Measurements from ENCODE around the gene ISCU. TPM values are rescaled to one million over a fixed set of nuclear protein-coding genes. Genes with fewer than 3 reads are reported as not detected.
A peak's percentile ranks its signal among the peaks of the same experiment; 100 is the strongest.

ISCU gene
- total RNA-seq, 1 donor from 2014 or later: 67.8 TPM

DNA sequence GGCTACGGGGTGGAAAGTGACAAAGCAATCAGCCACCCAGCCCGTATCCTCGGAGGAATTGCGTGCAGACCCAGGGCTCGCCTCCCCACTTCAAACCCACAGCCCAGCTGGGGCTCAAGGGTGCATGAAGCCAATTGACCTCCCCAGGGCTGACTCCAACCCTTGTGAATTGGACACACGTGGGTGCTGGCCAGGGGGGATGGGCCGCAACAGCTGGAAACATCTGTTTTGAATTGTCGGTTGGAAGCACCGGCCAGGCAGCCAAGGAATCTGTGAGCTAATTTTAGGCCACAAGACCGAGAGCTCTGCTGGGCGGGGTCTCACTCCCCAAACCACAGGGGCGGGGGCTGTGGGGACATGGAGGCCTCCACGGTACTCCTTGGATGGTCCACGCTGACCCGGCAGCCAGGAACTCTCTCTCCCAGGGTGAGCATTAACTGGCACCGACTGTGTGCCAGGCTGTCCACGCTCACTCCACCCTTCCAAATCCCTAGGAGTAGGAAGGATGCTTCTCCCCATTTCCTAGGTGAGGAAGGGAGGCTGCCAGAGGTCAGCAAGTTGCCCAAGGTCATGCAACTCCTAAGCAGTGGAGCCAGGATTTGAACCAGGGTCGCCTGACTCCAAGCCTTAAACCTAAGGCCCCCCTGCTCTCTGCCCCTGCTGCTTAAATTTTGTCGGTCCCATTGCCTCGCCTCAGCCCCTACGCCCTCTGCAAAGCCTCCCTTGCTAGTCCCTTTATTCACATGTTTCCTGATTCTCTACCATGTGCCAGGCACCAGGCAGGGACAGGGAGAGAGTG, 47.3 kb downstream of the ISCU start:
- H3K4me1 Mint-ChIP-seq (ENCODE audit: unreplicated experiment): peaks cover 3% of the 10 kb centered on the region
- peaks cover 10% of the 10 kb centered on the region for H3K27me3 Mint-ChIP-seq (ENCODE audit: unreplicated experiment)
- TF ChIP-seq, protein P1, sequence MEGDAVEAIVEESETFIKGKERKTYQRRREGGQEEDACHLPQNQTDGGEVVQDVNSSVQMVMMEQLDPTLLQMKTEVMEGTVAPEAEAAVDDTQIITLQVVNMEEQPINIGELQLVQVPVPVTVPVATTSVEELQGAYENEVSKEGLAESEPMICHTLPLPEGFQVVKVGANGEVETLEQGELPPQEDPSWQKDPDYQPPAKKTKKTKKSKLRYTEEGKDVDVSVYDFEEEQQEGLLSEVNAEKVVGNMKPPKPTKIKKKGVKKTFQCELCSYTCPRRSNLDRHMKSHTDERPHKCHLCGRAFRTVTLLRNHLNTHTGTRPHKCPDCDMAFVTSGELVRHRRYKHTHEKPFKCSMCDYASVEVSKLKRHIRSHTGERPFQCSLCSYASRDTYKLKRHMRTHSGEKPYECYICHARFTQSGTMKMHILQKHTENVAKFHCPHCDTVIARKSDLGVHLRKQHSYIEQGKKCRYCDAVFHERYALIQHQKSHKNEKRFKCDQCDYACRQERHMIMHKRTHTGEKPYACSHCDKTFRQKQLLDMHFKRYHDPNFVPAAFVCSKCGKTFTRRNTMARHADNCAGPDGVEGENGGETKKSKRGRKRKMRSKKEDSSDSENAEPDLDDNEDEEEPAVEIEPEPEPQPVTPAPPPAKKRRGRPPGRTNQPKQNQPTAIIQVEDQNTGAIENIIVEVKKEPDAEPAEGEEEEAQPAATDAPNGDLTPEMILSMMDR (IDR thresholded peaks at IDR 0.05; ENCODE audit: unreplicated experiment): no peak
- H3K36me3 Mint-ChIP-seq (ENCODE audit: low read depth, unreplicated experiment): no peaks in the 10 kb centered on the region
- H3K4me3 Mint-ChIP-seq (ENCODE audit: unreplicated experiment): no peak overlapping the region
- no peak for DNase-seq (ENCODE audit: low spot score)
- no peaks in the 10 kb centered on the region for H3K9me3 Mint-ChIP-seq (ENCODE audit: unreplicated experiment)
- no peak overlapping the region for H3K27ac Mint-ChIP-seq (ENCODE audit: unreplicated experiment)

DNA sequence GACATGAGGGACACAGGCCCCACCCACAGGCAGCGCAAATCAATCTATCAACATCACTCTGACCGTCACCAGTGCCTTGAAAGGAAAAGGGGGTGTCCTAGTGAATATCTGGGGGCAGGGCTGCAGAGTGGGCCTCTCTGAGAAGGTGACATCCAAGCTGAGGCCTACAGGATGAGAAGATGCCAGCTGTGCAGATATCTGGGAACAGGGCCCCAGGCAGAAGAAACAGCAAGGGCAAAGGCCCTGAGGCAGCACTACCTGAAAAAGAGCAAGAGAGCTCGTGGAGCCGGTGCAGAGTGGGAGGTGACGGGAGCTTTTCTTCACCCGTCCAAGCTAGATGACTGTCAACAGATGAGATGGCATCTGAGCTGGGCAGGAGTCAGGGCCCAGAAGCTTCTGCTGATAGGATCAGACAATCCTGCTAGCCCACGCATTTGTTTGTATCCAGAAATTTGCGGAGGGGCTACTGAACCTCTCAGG, 48.0 kb downstream of the ISCU start:
- Mint-ChIP-seq H3K9me3 (ENCODE audit: unreplicated experiment) (no peaks in the 10 kb centered on the region), H3K27ac (ENCODE audit: unreplicated experiment) (no peak overlapping the region), H3K27me3 (ENCODE audit: unreplicated experiment) (peaks cover 8% of the 10 kb centered on the region), H3K4me1 (ENCODE audit: unreplicated experiment) (no peaks in the 10 kb centered on the region), H3K36me3 (ENCODE audit: low read depth, unreplicated experiment) (no peaks in the 10 kb centered on the region), H3K4me3 (ENCODE audit: unreplicated experiment) (no peak overlapping the region)
- TF ChIP-seq, protein P1 (IDR thresholded peaks at IDR 0.05; ENCODE audit: unreplicated experiment): no peak
- no peak for DNase-seq (ENCODE audit: low spot score)

DNA sequence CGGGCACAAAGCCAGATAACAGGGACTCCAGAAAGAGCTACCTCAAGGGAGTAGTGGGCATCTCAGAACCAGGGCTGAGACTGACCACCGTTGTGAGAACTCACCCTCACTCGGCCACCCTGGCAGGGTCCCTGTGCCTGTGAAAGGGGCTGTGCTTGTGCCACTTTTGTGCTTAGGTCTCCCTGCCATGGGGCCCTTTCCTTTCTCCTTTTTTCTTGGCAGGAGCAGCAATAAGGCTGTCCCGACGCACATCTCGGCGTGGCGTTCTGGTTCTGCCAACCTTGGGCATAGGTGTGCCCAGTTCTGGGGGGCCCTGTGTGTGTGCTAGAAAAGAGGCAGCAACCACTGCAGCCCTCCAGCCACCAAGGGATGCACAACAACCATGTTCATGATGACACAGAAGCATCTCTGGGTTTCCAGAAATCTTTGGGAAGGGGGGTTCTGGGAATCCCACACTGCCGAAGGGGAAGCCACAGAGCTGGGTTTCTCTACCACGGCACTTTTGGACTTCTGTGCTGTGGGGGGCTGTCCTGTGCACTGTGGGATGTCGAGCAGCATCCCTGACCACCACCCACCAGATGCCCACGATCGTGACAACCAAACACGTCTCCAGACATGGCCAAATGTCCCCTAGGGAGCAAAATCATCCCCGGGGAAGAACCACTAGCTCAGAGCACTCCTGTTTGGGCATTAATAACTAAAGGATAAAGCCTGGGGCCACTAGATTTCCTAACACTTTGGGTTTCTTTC, 48.6 kb downstream of the ISCU start:
- Mint-ChIP-seq H3K27ac (ENCODE audit: unreplicated experiment) (no peak overlapping the region), H3K4me3 (ENCODE audit: unreplicated experiment) (no peak overlapping the region), H3K4me1 (ENCODE audit: unreplicated experiment) (no peaks in the 10 kb centered on the region), H3K36me3 (ENCODE audit: low read depth, unreplicated experiment) (no peaks in the 10 kb centered on the region), H3K27me3 (ENCODE audit: unreplicated experiment) (peaks cover 7% of the 10 kb centered on the region), H3K9me3 (ENCODE audit: unreplicated experiment) (no peaks in the 10 kb centered on the region)
- TF ChIP-seq, protein P1 (IDR thresholded peaks at IDR 0.05; ENCODE audit: unreplicated experiment): no peak
- DNase-seq (ENCODE audit: low spot score): no peak

DNA sequence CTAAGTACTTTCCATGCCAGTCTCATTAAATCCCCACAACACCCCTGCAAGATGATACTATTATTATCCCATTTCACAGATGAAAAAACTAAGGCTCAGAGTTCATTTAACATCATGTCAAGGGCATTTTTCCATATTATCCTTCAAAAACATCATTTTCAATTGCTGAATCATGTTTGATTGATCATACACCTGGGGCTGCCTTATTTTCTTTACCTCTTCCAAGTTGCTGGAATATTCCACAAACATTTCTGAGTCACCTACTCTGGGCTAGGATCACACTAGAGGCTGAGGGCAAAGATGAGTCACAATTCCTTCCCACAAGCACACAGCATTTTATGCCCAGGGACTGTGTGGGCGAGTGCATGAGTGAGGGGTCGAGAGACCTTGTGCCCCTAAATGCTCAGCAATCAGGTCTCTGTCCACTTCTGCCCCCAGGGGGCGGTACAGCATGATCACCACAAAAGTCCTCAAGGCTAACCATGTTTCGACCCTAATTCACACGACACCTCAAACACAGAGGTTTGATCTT, 49.6 kb downstream of the ISCU start:
- Mint-ChIP-seq H3K4me3 (ENCODE audit: unreplicated experiment) (no peak overlapping the region), H3K27me3 (ENCODE audit: unreplicated experiment) (peaks cover 11% of the 10 kb centered on the region), H3K9me3 (ENCODE audit: unreplicated experiment) (no peaks in the 10 kb centered on the region), H3K4me1 (ENCODE audit: unreplicated experiment) (peaks cover under 1% of the 10 kb centered on the region), H3K27ac (ENCODE audit: unreplicated experiment) (no peak overlapping the region), H3K36me3 (ENCODE audit: low read depth, unreplicated experiment) (no peaks in the 10 kb centered on the region)
- TF ChIP-seq, protein P1 (IDR thresholded peaks at IDR 0.05; ENCODE audit: unreplicated experiment): peak; percentile 65
- peak; percentile 68 for DNase-seq (ENCODE audit: low spot score)

All from endothelial cell (in vitro differentiated cells).